Activated CD4-positive, alpha-beta T cell treated with anti-CD3 and anti-CD28 coated beads, Interleukin-2, amount 50 U/mL, for 4 hours (primary cell): ENCODE measurements around the gene BCL11B.
A peak's percentile ranks its signal among the peaks of the same experiment; 100 is the strongest.

Source experiments
- DNase-seq, 2 experiments: peaks; one replicate each; pipeline ENCODE4 v3.0.0-alpha.2; 2020

BCL11B gene

GRCh38 chr14:99271951-99272631 lies at the start of gene BCL11B:
Gene BCL11B, minus strand, starts transcription at chr14:99272197. Its CDS starts 979 bp downstream, at chr14:99271218.
- peak; percentile 88 to 90 for DNase-seq

GRCh38 chr14:99321236-99321925 lies 49.4 kb upstream of the BCL11B start:
- DNase-seq = no peak

- no peak for DNase-seq
Measured at GRCh38 chr14:99320621-99321235, 48.7 kb upstream of the BCL11B start.

GRCh38 chr14:99320105-99320572 lies 48.1 kb upstream of the BCL11B start:
- peak; percentile 62 to 63 for DNase-seq

GRCh38 chr14:99318959-99319295 lies 46.9 kb upstream of the BCL11B start:
- no peak for DNase-seq

GRCh38 chr14:99318091-99318958 lies 46.3 kb upstream of the BCL11B start:
- DNase-seq = no peak

GRCh38 chr14:99317231-99318090 lies 45.5 kb upstream of the BCL11B start:
- DNase-seq = no peak

GRCh38 chr14:99316281-99317163 lies 44.5 kb upstream of the BCL11B start:
- no peak for DNase-seq

GRCh38 chr14:99315197-99315596 lies 43.2 kb upstream of the BCL11B start:
- no peak for DNase-seq

- DNase-seq = no peak
Measured at GRCh38 chr14:99314623-99315022, 42.6 kb upstream of the BCL11B start.

- DNase-seq = no peak
Measured at GRCh38 chr14:99313234-99313633, 41.2 kb upstream of the BCL11B start.

GRCh38 chr14:99312106-99312505 lies 40.1 kb upstream of the BCL11B start:
- no peak for DNase-seq

- DNase-seq = no peak
Measured at GRCh38 chr14:99309220-99309766, 37.3 kb upstream of the BCL11B start.

- DNase-seq = no peak
Measured at GRCh38 chr14:99304208-99304607, 32.2 kb upstream of the BCL11B start.

GRCh38 chr14:99300190-99300589 lies 28.2 kb upstream of the BCL11B start:
- no peak for DNase-seq

GRCh38 chr14:99296517-99296916 lies 24.5 kb upstream of the BCL11B start:
- DNase-seq = no peak

GRCh38 chr14:99289394-99290189 lies 17.6 kb upstream of the BCL11B start:
- no peak for DNase-seq

GRCh38 chr14:99288948-99289347 lies 17.0 kb upstream of the BCL11B start:
- DNase-seq = no peak

- DNase-seq = no peak
Measured at GRCh38 chr14:99287269-99287942, 15.4 kb upstream of the BCL11B start.
